Hindlimb muscle (tissue), 1 donor: ENCODE measurements around the gene MECR. TPM values are rescaled to one million over a fixed set of nuclear protein-coding genes. Genes with fewer than 3 reads are reported as not detected.
"Not testable (repeated sequence)": the region's sequence is repeated elsewhere in the genome, so short reads cannot be mapped to it uniquely, and the experiment has no call there.

ENCODE experiments used
- DNase-seq: peaks from one replicate; pipeline ENCODE4 v3.0.0-alpha.2; 2013
- polyA plus RNA-seq: library from polyadenylated mRNA; unstranded; fragments of 120-200 nt; gene quantifications from one replicate; pipeline ENCODE4 v1.2.1, GENCODE V29; 2013; ENCODE audit not compliant: insufficient read length

The MECR gene
- polyA plus RNA-seq, 1 donor, result 31.5 TPM

- DNase-seq, result no peak
These were observed 64.3 kb downstream of the MECR start for GRCh38 chr1:29166291-29166878.

GRCh38 chr1:29164588-29164987 is 66.1 kb downstream of the MECR start:
- DNase-seq, result no peak

- DNase-seq, result no peak
These were observed 68.1 kb downstream of the MECR start for GRCh38 chr1:29162476-29163138.

- no peak for DNase-seq
These were observed 68.7 kb downstream of the MECR start for GRCh38 chr1:29162025-29162424.

- no peak for DNase-seq
These were observed 71.0 kb downstream of the MECR start for GRCh38 chr1:29159773-29160172.

- no peak for DNase-seq
These were observed 73.5 kb downstream of the MECR start for GRCh38 chr1:29157269-29157601.

GRCh38 chr1:29156543-29157268 is 74.0 kb downstream of the MECR start:
- no peak for DNase-seq

GRCh38 chr1:29152046-29152805 is 78.5 kb downstream of the MECR start:
- no peak for DNase-seq

- not testable (repeated sequence) for DNase-seq
These were observed 80.4 kb downstream of the MECR start for GRCh38 chr1:29150346-29150745.

GRCh38 chr1:29148656-29149491 is 81.9 kb downstream of the MECR start:
- DNase-seq, result no peak

- DNase-seq, result no peak
These were observed 84.8 kb downstream of the MECR start for GRCh38 chr1:29145739-29146437.

GRCh38 chr1:29144178-29144577 is 86.6 kb downstream of the MECR start:
- no peak for DNase-seq

GRCh38 chr1:29142714-29143113 is 88.0 kb downstream of the MECR start:
- no peak for DNase-seq

Other genes with a start within 250 kb of the MECR start
- 5.6 TPM for gene TMEM200B, start 107.0 kb downstream of the MECR start, polyA plus RNA-seq
- gene SRSF4, start 49.0 kb downstream of the MECR start, polyA plus RNA-seq, result 74.1 TPM
- 25.4 TPM for gene PTPRU, start 5.6 kb upstream of the MECR start, polyA plus RNA-seq